Stimulated activated CD4-positive, alpha-beta T cell treated with anti-CD3 and anti-CD28 coated beads, Interleukin-1b, Interleukin-23, amount 100 ng/mL, for 1 hour (primary cell): ENCODE data around the gene WSB2.

Source experiments
- DNase-seq, 2 donors: peaks; one replicate each; pipeline ENCODE4 v3.0.0-alpha.2; 2020; ENCODE audit warnings: low read depth in 2 of 2

Gene WSB2

DNA sequence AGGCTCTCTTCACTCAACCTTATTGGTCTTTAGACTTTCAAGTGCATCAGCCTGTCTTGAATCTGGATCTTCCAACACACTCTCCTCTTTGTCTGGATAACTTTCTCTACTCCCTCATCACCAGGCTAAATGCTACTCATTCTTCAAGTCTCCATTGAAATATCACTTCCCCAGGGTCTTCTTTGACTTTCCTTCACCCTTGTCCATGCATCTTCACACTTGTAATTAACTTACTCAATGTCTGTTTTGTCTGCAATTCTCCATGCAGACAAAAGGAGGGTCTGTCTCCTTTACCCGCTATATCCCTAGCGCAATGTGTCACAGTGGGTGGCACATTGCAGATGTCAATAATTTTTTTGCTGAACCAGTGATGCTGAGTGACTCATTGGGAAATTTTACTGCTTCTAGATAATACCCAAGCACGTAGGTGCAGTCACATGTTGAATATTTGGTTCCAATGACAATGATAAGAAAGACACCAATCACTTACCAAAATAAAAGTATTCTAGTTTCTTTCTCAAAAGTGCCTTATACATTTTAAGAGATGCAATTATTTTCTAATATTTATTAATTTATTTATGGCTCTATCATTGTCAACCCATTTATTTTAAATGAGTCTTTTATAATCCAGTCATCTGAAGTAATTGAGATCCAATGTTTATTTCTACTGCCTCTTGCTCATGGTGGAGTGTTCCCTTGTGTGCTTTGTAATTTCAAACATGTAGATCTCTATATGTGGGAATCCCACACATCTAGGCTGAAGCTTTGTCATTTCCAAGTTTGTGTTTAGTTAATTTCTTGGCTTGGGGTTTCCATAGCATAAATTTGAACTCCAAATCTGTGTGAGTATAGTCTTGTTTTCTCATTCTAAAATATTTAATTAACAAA lies 66.2 kb downstream of the WSB2 start:
- DNase-seq: no peak

DNA sequence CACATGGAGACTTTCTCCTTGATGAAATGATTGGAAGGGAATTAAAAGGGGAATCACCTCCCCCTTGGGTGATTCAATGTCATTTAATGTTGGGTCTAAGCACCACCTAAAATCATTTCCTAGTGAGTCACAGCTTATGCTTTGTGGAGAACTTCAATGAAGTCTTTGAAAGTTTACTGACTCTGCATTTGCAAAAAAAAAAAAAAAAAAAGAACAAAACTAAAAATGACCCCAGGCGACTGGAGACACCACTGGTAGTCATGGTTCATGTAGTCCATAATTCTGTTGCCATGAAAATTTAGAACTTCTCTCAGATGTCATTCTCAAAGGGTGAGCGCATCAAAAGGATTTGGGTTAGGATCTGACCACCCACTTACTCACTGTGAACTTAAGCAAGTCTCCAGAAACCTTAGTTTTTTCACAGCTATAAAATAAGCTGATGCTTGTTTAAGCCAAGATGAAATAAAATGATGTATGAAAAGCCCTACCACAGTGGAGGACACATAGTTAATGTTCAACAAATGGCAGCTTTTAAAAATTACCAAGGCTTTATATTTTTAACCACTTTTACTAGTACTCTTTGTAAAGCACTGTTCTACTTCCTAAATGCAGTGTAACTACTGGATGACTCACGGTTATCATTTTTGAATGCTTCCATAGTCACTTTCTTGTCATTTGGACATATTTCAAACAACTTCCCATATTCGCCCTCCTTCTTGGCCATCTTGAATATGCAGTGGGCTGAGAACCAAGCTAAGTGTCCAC lies 74.1 kb downstream of the WSB2 start:
- DNase-seq: no peak

DNA sequence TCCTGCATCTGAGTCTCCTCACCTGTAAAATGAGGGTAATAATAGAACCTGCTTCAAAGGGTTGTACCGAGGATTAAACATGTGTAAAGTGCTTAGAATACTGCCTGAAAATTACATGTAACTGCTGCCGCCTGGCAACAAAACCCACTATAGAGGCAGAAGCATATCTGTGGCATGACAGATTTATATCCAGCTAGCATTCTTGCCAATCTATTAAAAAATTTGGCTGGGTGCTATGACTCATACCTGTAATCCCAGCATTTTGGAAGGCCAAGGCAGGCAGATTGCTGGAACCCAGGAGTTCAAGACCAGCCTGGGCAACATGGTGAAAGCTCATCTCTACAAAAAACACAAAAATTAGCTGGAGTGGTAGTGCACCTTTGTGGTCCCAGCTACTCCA lies 75.8 kb downstream of the WSB2 start:
- no peak for DNase-seq
